Nephron (organoid): Measurements from ENCODE around the gene NUTF2.

Experiments
- H3K27ac Mint-ChIP-seq, 3 experiments: 2 replicates each; pipeline ENCODE4 v1.8.0; 2020; ENCODE audit warnings: mixed read lengths in 3 of 3, mild to moderate bottlenecking in 2 of 3, moderate library complexity in 1 of 3
- H3K27me3 Mint-ChIP-seq: 2 replicates; pipeline ENCODE4 v1.8.0; 2021; ENCODE audit warnings: low read depth, mild to moderate bottlenecking, moderate library complexity, mixed read lengths
- H3K36me3 Mint-ChIP-seq: 2 replicates; pipeline ENCODE4 v1.8.0; 2020; ENCODE audit warnings: low read depth, mixed read lengths
- H3K4me1 Mint-ChIP-seq: 2 replicates; pipeline ENCODE4 v1.8.0; 2020; ENCODE audit warnings: mixed read lengths
- H3K4me3 Mint-ChIP-seq, 3 experiments: 2 replicates each; pipeline ENCODE4 v1.8.0; 2020; ENCODE audit warnings: mild to moderate bottlenecking in 3 of 3, mixed read lengths in 3 of 3, moderate library complexity in 2 of 3
- H3K9me3 Mint-ChIP-seq: 2 replicates; pipeline ENCODE4 v1.8.0; 2020; ENCODE audit warnings: mixed read lengths
- CTCF ChIP-seq, 3 experiments: fragments of 200-600 bp; sonication (generic); IDR thresholded peaks; one replicate each; pipeline ENCODE4 v1.5.0; 2021; ENCODE audit warnings: antibody characterized with exemption in 3 of 3; ENCODE audit not compliant: unreplicated experiment in 3 of 3

NUTF2 gene

GRCh38 chr16:67846320-67847063 is at the start of gene NUTF2:
TSS of gene NUTF2 (plus strand) at chr16:67846933. CDS start at chr16:67865131, 18,198 bp downstream.
- Mint-ChIP-seq H3K9me3 (no peaks in the 10 kb centered on the region), H3K27me3 (peaks cover 4% of the 10 kb centered on the region), H3K4me1 (peaks cover 50% of the 10 kb centered on the region), H3K4me3 (peak within 1 kb of the TSS; percentile 93 to 98 (median 95)), H3K36me3 (peaks cover 4% of the 10 kb centered on the region), H3K27ac (peak within 1 kb of the TSS; percentile 96 to 98 (median 98))
- no peak for TF ChIP-seq CTCF (IDR thresholded peaks at IDR 0.05; ENCODE audit: unreplicated experiment in 3 of 3)

GRCh38 chr16:67800338-67800926 is 46.3 kb upstream of the NUTF2 start:
- Mint-ChIP-seq H3K9me3 (no peaks in the 10 kb centered on the region), H3K27ac (no peak overlapping the region), H3K36me3 (peaks cover 67% of the 10 kb centered on the region), H3K4me1 (peaks cover 21% of the 10 kb centered on the region), H3K4me3 (peak overlapping the region in 1 of 3 experiments; percentile 12), H3K27me3 (no peaks in the 10 kb centered on the region)
- TF ChIP-seq CTCF (IDR thresholded peaks at IDR 0.05; ENCODE audit: unreplicated experiment in 3 of 3): no peak

- Mint-ChIP-seq H3K9me3 (no peaks in the 10 kb centered on the region), H3K27me3 (no peaks in the 10 kb centered on the region), H3K36me3 (peaks cover 68% of the 10 kb centered on the region), H3K27ac (no peak overlapping the region), H3K4me1 (peaks cover 23% of the 10 kb centered on the region), H3K4me3 (no peak overlapping the region)
- TF ChIP-seq CTCF (IDR thresholded peaks at IDR 0.05; ENCODE audit: unreplicated experiment in 3 of 3): no peak
Measured at GRCh38 chr16:67801241-67801640, 45.5 kb upstream of the NUTF2 start.

GRCh38 chr16:67801883-67802282 is 44.9 kb upstream of the NUTF2 start:
- no peak overlapping the region for H3K4me3 Mint-ChIP-seq
- no peak for TF ChIP-seq CTCF (IDR thresholded peaks at IDR 0.05; ENCODE audit: unreplicated experiment in 3 of 3)
- H3K27me3 Mint-ChIP-seq: no peaks in the 10 kb centered on the region
- H3K4me1 Mint-ChIP-seq: peaks cover 20% of the 10 kb centered on the region
- H3K9me3 Mint-ChIP-seq: no peaks in the 10 kb centered on the region
- peaks cover 61% of the 10 kb centered on the region for H3K36me3 Mint-ChIP-seq
- no peak overlapping the region for H3K27ac Mint-ChIP-seq

GRCh38 chr16:67803894-67804293 is 42.8 kb upstream of the NUTF2 start:
- Mint-ChIP-seq H3K4me3 (peak overlapping the region; percentile 69 to 87 (median 83)), H3K9me3 (no peaks in the 10 kb centered on the region), H3K4me1 (peaks cover 20% of the 10 kb centered on the region), H3K27ac (no peak overlapping the region), H3K27me3 (no peaks in the 10 kb centered on the region), H3K36me3 (peaks cover 49% of the 10 kb centered on the region)
- no peak for TF ChIP-seq CTCF (IDR thresholded peaks at IDR 0.05; ENCODE audit: unreplicated experiment in 3 of 3)
